ENCODE results near the gene IGFL3.

GRCh38 chr19:46112527-46112926 is 12.0 kb downstream of the IGFL3 start:
- TF ChIP-seq REST (IDR thresholded peaks at IDR 0.05; ENCODE audit: low read depth) (no peak), EP300 (IDR thresholded peaks at IDR 0.05; ENCODE audit: borderline replicate concordance) (no peak), FOXM1 (IDR thresholded peaks at IDR 0.05; ENCODE audit: borderline replicate concordance, low read depth) (no peak), USF1 (IDR thresholded peaks at IDR 0.05) (no peak), TAF1 (IDR thresholded peaks at IDR 0.05; ENCODE audit: low read depth) (no peak), CEBPB (IDR thresholded peaks at IDR 0.05) (no peak), RAD21 (IDR thresholded peaks at IDR 0.05; ENCODE audit: low read depth) (no peak), MAX (IDR thresholded peaks at IDR 0.05) (no peak), TCF12 (IDR thresholded peaks at IDR 0.05; ENCODE audit: low read depth) (no peak), NFIC (IDR thresholded peaks at IDR 0.05) (no peak), CREB1 (IDR thresholded peaks at IDR 0.05; ENCODE audit: low read depth) (no peak), TEAD4 (IDR thresholded peaks at IDR 0.05) (no peak)
